ENCODE results near the gene RNF220.
"Not testable (repeated sequence)": the region's sequence is repeated elsewhere in the genome, so short reads cannot be mapped to it uniquely, and the experiment has no call there.

The RNF220 gene

GRCh38 chr1:44661781-44662682, 257.0 kb downstream of the RNF220 start:
- peak; percentile 53 for DNase-seq

- DNase-seq: no peak
Measured at GRCh38 chr1:44662683-44663030, 257.6 kb downstream of the RNF220 start.

- DNase-seq: no peak
Measured at GRCh38 chr1:44663417-44663816, 258.4 kb downstream of the RNF220 start.

- peak; percentile 46 for DNase-seq
Measured at GRCh38 chr1:44664730-44665370, 259.8 kb downstream of the RNF220 start.

GRCh38 chr1:44666719-44667118, 261.7 kb downstream of the RNF220 start:
- DNase-seq: not testable (repeated sequence)

- no peak for DNase-seq
Measured at GRCh38 chr1:44670751-44671640, 265.9 kb downstream of the RNF220 start.

GRCh38 chr1:44672254-44672955, 267.4 kb downstream of the RNF220 start:
- DNase-seq: peak; percentile 95

GRCh38 chr1:44672961-44673674, 268.1 kb downstream of the RNF220 start:
- DNase-seq: no peak

GRCh38 chr1:44673675-44674112, 268.6 kb downstream of the RNF220 start:
- no peak for DNase-seq

- peak; percentile 100 for DNase-seq
Measured at GRCh38 chr1:44674113-44675000, 269.3 kb downstream of the RNF220 start, which contains the start of the genes ARMH1 and TMEM53. Gene ARMH1, plus strand, starts transcription at chr1:44674714. Its CDS starts 14,984 bp downstream, at chr1:44689698. Gene TMEM53, minus strand, starts transcription at chr1:44674481. Its CDS starts 90 bp downstream, at chr1:44674391.

- no peak for DNase-seq
Measured at GRCh38 chr1:44675186-44675585, 270.1 kb downstream of the RNF220 start.

- DNase-seq: peak; percentile 51
Measured at GRCh38 chr1:44676484-44677200, 271.6 kb downstream of the RNF220 start.

GRCh38 chr1:44677201-44677766, 272.2 kb downstream of the RNF220 start:
- DNase-seq: peak; percentile 82

GRCh38 chr1:44678120-44678519, 273.1 kb downstream of the RNF220 start:
- DNase-seq: no peak

GRCh38 chr1:44678626-44679025, 273.6 kb downstream of the RNF220 start:
- no peak for DNase-seq

GRCh38 chr1:44679468-44679867, 274.4 kb downstream of the RNF220 start:
- no peak for DNase-seq

- no peak for DNase-seq
Measured at GRCh38 chr1:44681905-44682882, 277.1 kb downstream of the RNF220 start.

GRCh38 chr1:44682883-44683265, 277.8 kb downstream of the RNF220 start:
- no peak for DNase-seq

Measured in hematopoietic multipotent progenitor cell treated with erythropoietin and hydrocortisone succinate and interleukin-3 and kit ligand, for 4 days (in vitro differentiated cells).